Gastroesophageal sphincter (tissue), 3 donors: ENCODE results near the gene TMEM43.
"Not testable (repeated sequence)": the region's sequence is repeated elsewhere in the genome, so short reads cannot be mapped to it uniquely, and the experiment has no call there.

Experiments used
- CTCF ChIP-seq, 4 experiments: fragments of 200-600 bp in 2 of 4; fragments of 450-650 bp in 2 of 4; sonication (generic) in 1 of 4; IDR thresholded peaks; one replicate each; pipeline ENCODE4 v1.5.1; 2017 to 2019; ENCODE audit warnings: antibody characterized with exemption in 4 of 4, mild to moderate bottlenecking in 2 of 4, moderate library complexity in 2 of 4
- POLR2A ChIP-seq, 2 donors: fragments of 450-650 bp; IDR thresholded peaks; one replicate each; pipeline ENCODE4 v1.6.1; 2017; ENCODE audit warnings: antibody characterized with exemption in 2 of 2, mild to moderate bottlenecking in 2 of 2, moderate library complexity in 1 of 2
- POLR2AphosphoS5 ChIP-seq: sonication (generic); formaldehyde crosslinking; IDR thresholded peaks from one replicate; pipeline ENCODE4 v1.6.1; 2017; ENCODE audit warnings: antibody characterized with exemption

GRCh38 chr3:14075233-14075632 lies 49.6 kb upstream of the TMEM43 start:
- not testable (repeated sequence) for TF ChIP-seq CTCF (IDR thresholded peaks at IDR 0.05); POLR2A (IDR thresholded peaks at IDR 0.05); POLR2AphosphoS5
